Activated T-helper 17 cell treated with anti-CD3 and anti-CD28 coated beads, Interleukin-2, amount 50 U/mL, for 72 hours (primary cell): ENCODE data around the gene NASP. TPM values are rescaled to one million over a fixed set of nuclear protein-coding genes. Genes with fewer than 3 reads are reported as not detected.
A peak's percentile ranks its signal among the peaks of the same experiment; 100 is the strongest.

Experiments
- ATAC-seq: fragments of 150-1000 bp; cut with Tn5 transposase; replicated peaks from 2 replicates; pipeline ENCODE4 v1.10.0; 2021; ENCODE audit warnings: mild to moderate bottlenecking, moderate library complexity
- H3K27ac Mint-ChIP-seq: one replicate; pipeline ENCODE4 v1.8.0; 2022; ENCODE audit warnings: mixed read lengths
- H3K27me3 Mint-ChIP-seq: one replicate; pipeline ENCODE4 v1.8.0; 2022; ENCODE audit warnings: mixed read lengths
- H3K36me3 Mint-ChIP-seq: one replicate; pipeline ENCODE4 v1.8.0; 2022; ENCODE audit warnings: low read depth, mild to moderate bottlenecking, mixed read lengths
- H3K4me1 Mint-ChIP-seq: one replicate; pipeline ENCODE4 v1.8.0; 2022; ENCODE audit warnings: mixed read lengths
- H3K4me3 Mint-ChIP-seq: one replicate; pipeline ENCODE4 v1.8.0; 2022; ENCODE audit warnings: mild to moderate bottlenecking, mixed read lengths
- H3K9me3 Mint-ChIP-seq: one replicate; pipeline ENCODE4 v1.8.0; 2022; ENCODE audit warnings: mixed read lengths
- total RNA-seq, 2 donors: library from RNA; stranded (reverse); gene quantifications; one replicate each; pipeline ENCODE4 v1.2.3, GENCODE V29; 2022

Gene NASP
- total RNA-seq, 2 donors from 2014 or later, result 113 to 224 TPM

DNA sequence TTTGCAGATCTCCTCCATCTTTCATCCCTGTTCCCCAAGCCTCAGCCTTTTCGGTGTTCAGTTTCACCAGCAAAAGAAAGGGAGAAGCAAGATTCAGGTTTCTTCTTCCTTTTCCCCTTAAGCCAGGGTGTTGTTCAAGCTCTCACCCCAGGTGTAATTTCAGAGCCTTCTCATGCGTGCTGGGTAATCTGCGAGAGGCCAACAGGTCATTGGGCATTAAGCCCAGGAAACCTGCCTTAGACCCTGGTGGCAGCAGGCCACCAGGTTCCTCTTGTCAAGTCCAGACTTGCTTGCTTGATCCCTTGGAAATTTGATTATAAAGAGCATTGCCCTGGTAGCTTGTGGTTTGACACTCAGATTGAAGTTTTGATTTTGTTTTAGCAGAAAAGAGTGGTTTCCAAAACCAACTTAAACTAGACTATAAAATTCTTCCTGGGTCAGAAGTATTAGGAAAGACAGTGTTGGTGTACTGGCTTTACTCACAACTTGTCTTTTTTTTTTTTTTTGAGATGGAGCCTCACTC is 26.4 kb upstream of the NASP start:
- H3K4me1 Mint-ChIP-seq, result peaks cover 8% of the 10 kb centered on the region
- no peak for ATAC-seq
- H3K36me3 Mint-ChIP-seq, result peaks cover 68% of the 10 kb centered on the region

DNA sequence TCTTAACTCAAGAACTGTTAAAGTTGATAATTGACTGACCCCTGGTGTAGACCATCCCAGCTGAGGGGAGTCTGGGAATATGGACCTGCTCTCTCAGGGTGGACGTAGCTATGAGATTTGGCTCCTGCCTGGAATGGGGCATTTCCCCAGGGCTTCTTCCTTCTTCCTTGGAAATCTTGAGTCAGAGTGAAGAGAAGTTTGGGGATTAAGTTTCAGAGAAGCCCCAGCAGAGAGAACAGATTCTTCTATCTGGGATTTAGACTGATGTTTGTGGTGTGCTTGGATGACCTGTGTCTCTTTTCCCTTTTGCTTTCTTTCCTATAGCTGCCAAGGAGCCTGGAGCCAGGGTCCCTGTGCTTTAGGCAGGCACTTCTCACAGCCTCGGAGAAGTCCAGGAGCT is 20.0 kb upstream of the NASP start:
- peaks cover 89% of the 10 kb centered on the region for H3K36me3 Mint-ChIP-seq
- H3K27me3 Mint-ChIP-seq, result no peaks in the 10 kb centered on the region
- no peak for ATAC-seq
- H3K4me3 Mint-ChIP-seq, result no peak overlapping the region
- H3K27ac Mint-ChIP-seq, result no peak overlapping the region
- no peaks in the 10 kb centered on the region for H3K4me1 Mint-ChIP-seq
- H3K9me3 Mint-ChIP-seq, result no peaks in the 10 kb centered on the region

More for the DNA sequence above, 26.4 kb upstream of the NASP start:
- no peaks in the 10 kb centered on the region for H3K9me3 Mint-ChIP-seq
- H3K27ac Mint-ChIP-seq, result peak overlapping the region; percentile 66
- no peaks in the 10 kb centered on the region for H3K27me3 Mint-ChIP-seq
- no peak overlapping the region for H3K4me3 Mint-ChIP-seq

DNA sequence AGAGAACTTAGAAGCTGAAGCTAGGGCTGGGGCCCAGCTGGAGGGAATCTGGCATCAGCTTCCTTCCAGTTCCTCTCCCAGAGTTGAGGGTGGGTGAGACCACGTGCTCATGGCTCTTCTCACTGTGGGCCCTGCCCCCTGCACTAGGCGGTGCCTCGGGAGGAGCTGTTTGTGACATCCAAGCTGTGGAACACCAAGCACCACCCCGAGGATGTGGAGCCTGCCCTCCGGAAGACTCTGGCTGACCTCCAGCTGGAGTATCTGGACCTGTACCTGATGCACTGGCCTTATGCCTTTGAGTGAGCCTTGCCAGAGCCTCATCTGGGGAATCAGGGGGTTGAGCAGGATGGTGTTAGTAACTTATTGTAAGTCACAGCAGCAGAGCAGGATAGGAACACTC is 17.1 kb upstream of the NASP start:
- no peak for ATAC-seq
- H3K9me3 Mint-ChIP-seq, result no peaks in the 10 kb centered on the region

DNA sequence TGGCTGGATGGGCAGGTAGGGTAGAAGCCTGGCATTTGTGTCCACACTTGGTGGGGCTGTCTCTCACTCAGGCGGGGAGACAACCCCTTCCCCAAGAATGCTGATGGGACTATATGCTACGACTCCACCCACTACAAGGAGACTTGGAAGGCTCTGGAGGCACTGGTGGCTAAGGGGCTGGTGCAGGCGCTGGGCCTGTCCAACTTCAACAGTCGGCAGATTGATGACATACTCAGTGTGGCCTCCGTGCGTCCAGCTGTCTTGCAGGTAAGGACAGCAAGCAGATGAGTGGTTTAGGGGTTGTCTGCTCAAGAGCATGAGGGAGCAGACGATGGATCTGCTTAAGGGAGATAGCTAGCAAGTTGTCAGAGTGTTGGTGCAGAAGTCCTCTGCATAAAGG is 15.9 kb upstream of the NASP start:
- Mint-ChIP-seq H3K27me3 (no peaks in the 10 kb centered on the region), H3K9me3 (no peaks in the 10 kb centered on the region), H3K4me3 (no peak overlapping the region), H3K27ac (no peak overlapping the region), H3K4me1 (peaks cover 3% of the 10 kb centered on the region), H3K36me3 (peaks cover 86% of the 10 kb centered on the region)
- no peak for ATAC-seq

More for the DNA sequence above, 17.1 kb upstream of the NASP start:
- Mint-ChIP-seq H3K4me3 (no peak overlapping the region), H3K27ac (no peak overlapping the region), H3K4me1 (peaks cover 3% of the 10 kb centered on the region), H3K27me3 (no peaks in the 10 kb centered on the region), H3K36me3 (peaks cover 89% of the 10 kb centered on the region)

DNA sequence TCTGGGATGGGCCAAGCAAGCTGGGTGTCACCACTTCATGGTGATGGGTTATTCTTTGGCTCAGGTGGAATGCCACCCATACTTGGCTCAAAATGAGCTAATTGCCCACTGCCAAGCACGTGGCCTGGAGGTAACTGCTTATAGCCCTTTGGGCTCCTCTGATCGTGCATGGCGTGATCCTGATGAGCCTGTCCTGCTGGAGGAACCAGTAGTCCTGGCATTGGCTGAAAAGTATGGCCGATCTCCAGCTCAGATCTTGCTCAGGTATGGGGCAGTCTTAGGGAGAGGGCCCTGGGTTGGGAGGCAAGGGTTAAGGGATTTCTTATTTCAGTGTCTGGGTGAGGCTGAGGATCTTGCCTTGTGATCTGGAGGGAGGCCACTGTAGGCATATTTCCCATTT is 15.4 kb upstream of the NASP start:
- peaks cover 80% of the 10 kb centered on the region for H3K36me3 Mint-ChIP-seq
- H3K27ac Mint-ChIP-seq, result no peak overlapping the region
- H3K4me3 Mint-ChIP-seq, result no peak overlapping the region

DNA sequence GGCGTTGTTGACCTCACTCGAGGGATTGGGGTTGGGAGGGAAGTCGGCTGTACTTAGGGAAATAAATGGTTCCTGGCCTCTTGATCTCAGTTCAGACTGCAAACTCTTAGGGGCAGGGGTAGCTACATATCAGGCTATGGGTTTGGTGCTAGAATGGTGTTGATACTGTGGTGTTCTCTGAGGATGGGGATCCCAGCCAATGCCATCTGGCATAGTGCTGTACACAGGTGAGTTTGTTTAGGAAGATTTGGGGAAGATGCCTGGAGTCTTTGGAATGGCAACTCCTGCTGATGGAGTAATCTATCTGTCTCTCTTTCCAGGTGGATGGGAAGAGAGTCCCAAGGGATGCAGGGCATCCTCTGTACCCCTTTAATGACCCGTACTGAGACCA is 14.3 kb upstream of the NASP start:
- peaks cover 3% of the 10 kb centered on the region for H3K4me1 Mint-ChIP-seq
- no peaks in the 10 kb centered on the region for H3K9me3 Mint-ChIP-seq
- no peak overlapping the region for H3K27ac Mint-ChIP-seq
- peaks cover 69% of the 10 kb centered on the region for H3K36me3 Mint-ChIP-seq
- ATAC-seq, result peak; percentile 6
- H3K4me3 Mint-ChIP-seq, result no peak overlapping the region
- H3K27me3 Mint-ChIP-seq, result no peaks in the 10 kb centered on the region

More for the DNA sequence above, 15.4 kb upstream of the NASP start:
- H3K4me1 Mint-ChIP-seq, result peaks cover 3% of the 10 kb centered on the region
- H3K27me3 Mint-ChIP-seq, result no peaks in the 10 kb centered on the region
- ATAC-seq, result no peak
- H3K9me3 Mint-ChIP-seq, result no peaks in the 10 kb centered on the region

DNA sequence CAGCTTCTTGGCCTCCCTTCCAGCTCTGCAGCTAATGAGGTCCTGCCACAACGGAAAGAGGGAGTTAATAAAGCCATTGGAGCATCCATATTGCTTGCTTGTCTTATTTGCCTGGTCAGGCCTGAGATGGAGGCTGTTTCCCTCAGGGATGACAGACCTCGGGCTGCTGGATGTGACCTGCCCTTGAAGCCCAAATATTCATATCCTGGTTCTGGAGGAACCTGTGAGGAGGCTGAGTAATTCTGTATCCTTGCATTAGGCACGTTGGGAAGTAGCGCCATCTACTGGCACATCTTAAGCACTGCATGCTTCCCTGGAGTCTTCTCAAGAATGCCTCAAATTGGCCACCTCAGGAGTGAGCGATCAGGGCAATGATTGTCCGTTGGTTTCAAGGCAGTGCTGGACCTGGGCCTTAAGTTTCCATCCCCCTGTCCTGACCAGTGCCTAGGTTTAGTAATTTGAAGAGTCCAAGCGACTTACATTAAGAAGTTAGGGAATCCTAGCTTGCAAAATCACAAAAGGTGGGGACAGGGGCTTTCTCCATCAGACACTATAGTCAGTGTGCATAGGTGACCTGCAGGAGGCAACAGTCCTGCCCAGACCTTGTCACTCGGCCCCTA is 13.8 kb upstream of the NASP start:
- no peak overlapping the region for H3K27ac Mint-ChIP-seq
- H3K36me3 Mint-ChIP-seq, result peaks cover 67% of the 10 kb centered on the region

DNA sequence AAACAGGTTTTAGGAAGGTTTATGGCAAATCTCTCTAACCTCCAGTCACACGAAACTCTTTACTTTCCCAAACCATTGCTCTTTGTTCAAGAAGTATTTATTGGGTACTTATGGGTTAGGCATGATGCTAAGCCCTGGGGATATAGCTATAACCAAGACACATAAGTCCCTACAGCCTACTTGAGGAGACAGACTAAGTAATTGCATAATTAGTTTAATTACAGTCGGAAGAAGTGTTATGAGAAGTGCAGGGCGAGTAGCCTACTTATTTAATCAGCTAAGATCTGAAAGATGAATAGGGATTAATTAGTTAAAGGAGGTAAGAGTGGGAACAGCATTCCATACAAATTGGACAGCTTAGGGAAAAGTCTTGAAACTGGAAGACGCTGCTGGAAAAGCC is 13.2 kb upstream of the NASP start:
- peaks cover 67% of the 10 kb centered on the region for H3K36me3 Mint-ChIP-seq

More for the DNA sequence above, 13.8 kb upstream of the NASP start:
- Mint-ChIP-seq H3K4me3 (no peak overlapping the region), H3K9me3 (no peaks in the 10 kb centered on the region), H3K4me1 (peaks cover 3% of the 10 kb centered on the region), H3K27me3 (no peaks in the 10 kb centered on the region)
- peak; percentile 85 for ATAC-seq

DNA sequence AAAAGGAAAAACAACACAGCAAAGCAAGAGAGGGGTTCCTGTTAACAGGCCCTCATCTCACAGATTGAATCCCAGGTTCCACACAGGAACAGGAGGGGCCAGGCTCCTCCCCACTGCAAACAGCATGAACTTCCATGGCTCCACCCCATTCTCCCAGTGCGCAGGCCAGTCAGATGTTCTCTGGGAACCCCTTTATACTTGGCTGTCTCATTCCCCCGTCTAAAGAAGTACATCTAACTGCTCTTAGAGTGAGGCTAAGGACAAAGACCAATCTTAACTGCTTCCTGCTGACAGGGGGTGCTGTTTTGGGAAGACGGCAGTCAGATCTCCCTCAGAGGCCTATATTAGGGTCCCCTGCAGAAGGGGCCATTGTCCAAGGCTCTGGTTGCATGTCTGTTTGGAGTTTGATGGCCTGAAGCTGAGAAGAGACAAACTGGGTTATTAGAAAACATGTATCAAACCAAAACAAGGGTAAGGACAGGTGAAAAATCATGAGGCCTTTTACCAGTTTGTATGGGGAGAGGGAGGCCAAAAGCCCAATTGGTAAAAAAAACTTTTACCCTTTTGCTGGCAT is 10.5 kb upstream of the NASP start:
- Mint-ChIP-seq H3K27me3 (no peaks in the 10 kb centered on the region), H3K36me3 (peaks cover 40% of the 10 kb centered on the region), H3K4me1 (peaks cover 3% of the 10 kb centered on the region), H3K4me3 (no peak overlapping the region), H3K9me3 (no peaks in the 10 kb centered on the region), H3K27ac (no peak overlapping the region)
- ATAC-seq, result no peak

More for the DNA sequence above, 13.2 kb upstream of the NASP start:
- Mint-ChIP-seq H3K27ac (no peak overlapping the region), H3K9me3 (no peaks in the 10 kb centered on the region), H3K27me3 (no peaks in the 10 kb centered on the region), H3K4me3 (no peak overlapping the region), H3K4me1 (peaks cover 3% of the 10 kb centered on the region)
- ATAC-seq, result no peak

DNA sequence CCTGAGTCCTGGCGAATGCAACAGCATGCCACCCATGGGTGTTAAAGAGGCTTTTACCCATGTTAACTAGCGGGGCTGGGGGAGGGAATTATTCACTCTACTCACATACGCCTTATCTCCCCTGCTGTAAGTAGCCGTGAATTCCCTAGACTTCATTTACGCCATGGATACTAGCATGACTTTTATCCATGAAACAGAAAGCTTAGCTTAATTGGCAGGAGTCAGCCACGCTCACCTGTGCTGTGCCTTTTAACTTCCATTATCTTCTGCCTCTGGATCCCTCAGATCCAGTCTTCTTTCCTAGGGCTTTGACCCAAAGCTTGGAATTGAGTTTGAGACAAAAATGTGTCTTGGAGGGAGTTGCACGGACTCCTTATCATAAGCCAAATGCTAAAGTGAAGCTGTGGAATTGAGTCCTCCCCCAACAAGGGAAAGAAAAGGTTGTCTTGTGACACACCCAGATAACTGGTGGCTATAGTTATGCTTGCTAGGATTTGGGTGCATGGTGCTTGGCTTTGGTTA is 9.7 kb upstream of the NASP start:
- Mint-ChIP-seq H3K4me3 (no peak overlapping the region), H3K36me3 (peaks cover 32% of the 10 kb centered on the region), H3K9me3 (no peaks in the 10 kb centered on the region), H3K4me1 (peaks cover 3% of the 10 kb centered on the region), H3K27me3 (no peaks in the 10 kb centered on the region), H3K27ac (no peak overlapping the region)
- no peak for ATAC-seq

DNA sequence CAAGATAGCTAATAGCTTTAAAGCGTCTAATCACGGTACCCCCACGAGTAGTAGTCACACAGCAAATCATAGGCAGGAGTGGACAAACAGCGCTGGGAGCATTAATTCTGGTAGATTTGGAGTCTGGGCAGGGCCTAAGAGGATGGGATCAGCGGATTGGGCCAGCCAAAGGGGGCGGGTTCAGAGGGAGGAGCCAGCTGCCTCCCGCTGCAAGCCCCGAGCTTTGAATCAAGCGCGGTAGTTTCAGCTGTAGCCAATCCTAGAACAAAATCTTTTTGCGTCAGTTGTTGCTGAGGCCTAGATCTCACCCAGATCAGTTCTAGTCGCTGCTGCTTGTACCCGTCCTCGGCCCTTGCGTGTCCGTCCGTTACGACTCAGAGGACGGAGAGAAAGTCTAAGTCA is 576 bp upstream of the NASP start:
- Mint-ChIP-seq H3K4me1 (peaks cover 14% of the 10 kb centered on the region), H3K4me3 (peak overlapping the region; percentile 99), H3K36me3 (peaks cover 34% of the 10 kb centered on the region), H3K27ac (peak overlapping the region; percentile 94), H3K27me3 (no peaks in the 10 kb centered on the region), H3K9me3 (no peaks in the 10 kb centered on the region)
- ATAC-seq, result peak; percentile 85

DNA sequence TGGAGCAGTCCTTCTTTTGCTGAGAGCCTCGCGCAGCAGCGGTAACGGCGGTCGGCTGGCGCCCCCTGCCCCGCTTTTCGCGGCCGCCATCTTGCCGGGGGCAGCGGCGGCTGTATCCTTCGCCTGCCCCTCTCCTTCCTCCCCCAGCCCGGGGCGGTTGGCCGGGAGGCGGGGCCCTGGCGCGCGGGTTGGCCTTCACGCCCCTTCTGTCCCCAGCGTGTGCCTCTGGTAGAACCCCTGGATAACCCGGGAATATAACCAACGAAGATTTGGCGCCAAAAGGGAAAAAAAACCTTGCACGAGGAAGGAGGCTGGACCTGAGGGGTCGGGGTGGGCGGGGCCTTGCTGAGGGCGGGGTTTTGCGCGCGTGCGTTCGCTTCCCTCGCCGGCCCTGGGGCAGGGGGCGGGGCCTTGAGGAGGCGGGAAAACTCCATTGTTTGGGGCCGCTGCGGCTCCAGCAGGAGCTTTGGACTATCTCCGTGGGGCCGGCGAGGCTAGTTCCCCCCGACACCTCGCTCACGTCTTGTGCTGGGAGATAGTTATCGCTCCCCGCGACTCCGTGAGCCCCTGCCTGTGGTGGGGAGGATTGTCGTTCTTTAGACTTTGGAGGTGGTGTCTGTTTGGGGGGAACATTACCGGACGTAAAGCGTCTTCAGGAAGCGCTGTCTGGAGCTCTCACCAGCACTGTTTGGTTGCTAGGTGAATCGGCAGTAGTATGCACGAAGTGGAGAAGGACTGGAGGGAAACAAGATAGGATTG is 689 bp downstream of the NASP start:
- peak; percentile 57 for ATAC-seq
- Mint-ChIP-seq H3K36me3 (peaks cover 44% of the 10 kb centered on the region), H3K9me3 (no peaks in the 10 kb centered on the region), H3K27ac (peak overlapping the region; percentile 94), H3K4me1 (peaks cover 14% of the 10 kb centered on the region), H3K27me3 (no peaks in the 10 kb centered on the region), H3K4me3 (peak overlapping the region; percentile 99)

DNA sequence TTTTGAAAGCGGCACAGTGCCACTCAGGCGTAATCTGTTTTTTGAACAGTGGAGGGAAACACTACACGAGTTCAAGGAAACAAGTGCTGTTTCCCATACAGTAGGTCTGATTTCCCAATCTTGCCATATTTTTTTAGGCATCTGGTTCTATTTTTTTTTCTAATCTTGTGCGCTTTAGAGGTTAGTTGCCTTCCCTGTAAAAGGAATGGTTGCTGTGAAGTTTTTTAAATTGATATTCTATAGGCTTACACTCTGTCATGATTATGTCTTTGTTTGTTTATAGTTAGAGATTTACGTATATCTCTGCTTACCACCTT is 1.2 kb downstream of the NASP start:
- Mint-ChIP-seq H3K36me3 (peaks cover 50% of the 10 kb centered on the region), H3K9me3 (no peaks in the 10 kb centered on the region), H3K27ac (peak overlapping the region; percentile 80), H3K4me3 (peak overlapping the region; percentile 99), H3K27me3 (no peaks in the 10 kb centered on the region), H3K4me1 (peaks cover 14% of the 10 kb centered on the region)
- ATAC-seq, result no peak

DNA sequence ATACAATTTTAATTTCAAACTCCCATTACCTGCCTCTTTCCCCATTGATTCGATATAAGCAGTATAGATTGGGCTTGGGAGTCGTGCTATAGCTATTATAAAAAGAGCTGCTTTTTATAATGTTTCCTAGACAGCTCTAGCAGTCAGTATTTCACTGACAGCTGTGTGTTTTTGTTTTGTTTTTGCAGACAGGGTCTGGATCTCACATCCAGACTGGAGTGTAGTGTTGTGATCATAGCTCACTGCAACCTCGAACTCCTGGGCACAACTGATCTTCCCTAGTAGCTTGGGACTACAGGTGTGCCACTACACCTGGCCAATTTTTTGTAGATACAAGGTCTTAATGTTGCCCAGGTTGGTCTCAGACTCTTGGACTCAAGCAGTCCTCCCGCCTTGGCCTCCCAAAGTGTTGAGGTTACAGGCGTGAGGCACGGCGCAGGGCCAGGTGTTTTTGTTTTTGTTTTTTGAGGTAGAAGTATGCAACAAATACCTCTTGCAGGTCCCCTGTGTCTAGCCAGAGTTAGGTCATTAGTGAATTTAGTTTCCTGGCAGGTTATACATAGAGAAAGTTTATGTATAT is 1.7 kb downstream of the NASP start:
- Mint-ChIP-seq H3K27ac (peak overlapping the region; percentile 80), H3K9me3 (no peaks in the 10 kb centered on the region), H3K27me3 (no peaks in the 10 kb centered on the region), H3K4me1 (peaks cover 14% of the 10 kb centered on the region), H3K36me3 (peaks cover 55% of the 10 kb centered on the region), H3K4me3 (peak overlapping the region; percentile 99)
- no peak for ATAC-seq
